ENCODE measurements around the gene ZNF526. TPM values are rescaled to one million over a fixed set of nuclear protein-coding genes. Genes with fewer than 3 reads are reported as not detected.

Gene ZNF526
- total RNA-seq, 1 donor from 2014 or later = 6.5 TPM

- no peak overlapping the region for H3K4me3 ChIP-seq
- no peak overlapping the region for H3K9ac ChIP-seq
- H2AFZ ChIP-seq (replicated peaks) = no peak overlapping the region
- Mint-ChIP-seq H3K27ac (no peak overlapping the region), H3K27me3 (ENCODE audit: insufficient read depth, low read depth) (peaks cover 5% of the 10 kb centered on the region), H3K4me3 (no peak overlapping the region), H3K9me3 (no peaks in the 10 kb centered on the region), H3K4me1 (peaks cover 49% of the 10 kb centered on the region), H3K36me3 (peaks cover 2% of the 10 kb centered on the region)
- peaks cover 39% of the 10 kb centered on the region for H3K79me2 ChIP-seq (ENCODE audit: low read depth)
- no peak overlapping the region for H3K4me2 ChIP-seq
- H3K9me3 ChIP-seq (ENCODE audit: low read depth) = no peaks in the 10 kb centered on the region
- H3K36me3 ChIP-seq = no peaks in the 10 kb centered on the region
- H3K4me1 ChIP-seq = peaks cover 13% of the 10 kb centered on the region
- H3K27me3 ChIP-seq = no peaks in the 10 kb centered on the region
- no peak overlapping the region for H3K27ac ChIP-seq
- peaks cover 47% of the 10 kb centered on the region for H3F3A ChIP-seq (ENCODE audit: low read depth)
- DNase-seq (ENCODE audit: low spot score) = no peak
- H4K20me1 ChIP-seq (ENCODE audit: low read depth) = peaks cover 78% of the 10 kb centered on the region
- TF ChIP-seq EZH2 (IDR thresholded peaks at IDR 0.05) (no peak), EZH2phosphoT487 (IDR thresholded peaks at IDR 0.05) (no peak), CTCF (IDR thresholded peaks at IDR 0.05) (no peak)
Observed at GRCh38 chr19:42247640-42248199, 27.6 kb downstream of the ZNF526 start.

GRCh38 chr19:42248270-42249148, 28.4 kb downstream of the ZNF526 start:
- no peak overlapping the region for H3K9ac ChIP-seq
- TF ChIP-seq CTCF (IDR thresholded peaks at IDR 0.05) = no peak
- TF ChIP-seq EZH2phosphoT487 (IDR thresholded peaks at IDR 0.05) = no peak
- TF ChIP-seq EZH2 (IDR thresholded peaks at IDR 0.05) = no peak
- no peaks in the 10 kb centered on the region for H3K9me3 ChIP-seq (ENCODE audit: low read depth)
- H3K79me2 ChIP-seq (ENCODE audit: low read depth) = peaks cover 46% of the 10 kb centered on the region
- no peak overlapping the region for H3K4me3 Mint-ChIP-seq
- H4K20me1 ChIP-seq (ENCODE audit: low read depth) = peaks cover 86% of the 10 kb centered on the region
- H3K27ac Mint-ChIP-seq = no peak overlapping the region
- H3K4me1 Mint-ChIP-seq = peaks cover 44% of the 10 kb centered on the region
- H3K36me3 Mint-ChIP-seq = peaks cover 2% of the 10 kb centered on the region
- H3K4me2 ChIP-seq = no peak overlapping the region
- H3F3A ChIP-seq (ENCODE audit: low read depth) = peaks cover 48% of the 10 kb centered on the region
- no peaks in the 10 kb centered on the region for H3K36me3 ChIP-seq
- no peaks in the 10 kb centered on the region for H3K27me3 ChIP-seq
- no peak overlapping the region for H3K4me3 ChIP-seq
- H3K27ac ChIP-seq = no peak overlapping the region
- peaks cover 8% of the 10 kb centered on the region for H3K27me3 Mint-ChIP-seq (ENCODE audit: insufficient read depth, low read depth)
- H3K4me1 ChIP-seq = peaks cover 17% of the 10 kb centered on the region
- DNase-seq (ENCODE audit: low spot score) = no peak
- H3K9me3 Mint-ChIP-seq = no peaks in the 10 kb centered on the region
- no peak overlapping the region for H2AFZ ChIP-seq (replicated peaks)

- H3K9ac ChIP-seq = no peak overlapping the region
- Mint-ChIP-seq H3K27ac (no peak overlapping the region), H3K4me1 (peaks cover 41% of the 10 kb centered on the region), H3K4me3 (no peak overlapping the region), H3K27me3 (ENCODE audit: insufficient read depth, low read depth) (peaks cover 8% of the 10 kb centered on the region), H3K36me3 (peaks cover 2% of the 10 kb centered on the region), H3K9me3 (no peaks in the 10 kb centered on the region)
- H3K9me3 ChIP-seq (ENCODE audit: low read depth) = no peaks in the 10 kb centered on the region
- no peaks in the 10 kb centered on the region for H3K36me3 ChIP-seq
- no peaks in the 10 kb centered on the region for H3K27me3 ChIP-seq
- H4K20me1 ChIP-seq (ENCODE audit: low read depth) = peaks cover 87% of the 10 kb centered on the region
- no peak for DNase-seq (ENCODE audit: low spot score)
- H2AFZ ChIP-seq (replicated peaks) = no peak overlapping the region
- H3K79me2 ChIP-seq (ENCODE audit: low read depth) = peaks cover 54% of the 10 kb centered on the region
- H3K4me3 ChIP-seq = no peak overlapping the region
- H3F3A ChIP-seq (ENCODE audit: low read depth) = peaks cover 47% of the 10 kb centered on the region
- peaks cover 17% of the 10 kb centered on the region for H3K4me1 ChIP-seq
- no peak overlapping the region for H3K4me2 ChIP-seq
- TF ChIP-seq CTCF (IDR thresholded peaks at IDR 0.05) (no peak), EZH2 (IDR thresholded peaks at IDR 0.05) (no peak), EZH2phosphoT487 (IDR thresholded peaks at IDR 0.05) (no peak)
- no peak overlapping the region for H3K27ac ChIP-seq
Observed at GRCh38 chr19:42249149-42249750, 29.1 kb downstream of the ZNF526 start.

Measured in neural progenitor cell (in vitro differentiated cells).